Measurements from ENCODE around the gene MRPS14. TPM values are rescaled to one million over a fixed set of nuclear protein-coding genes. Genes with fewer than 3 reads are reported as not detected.
A peak's percentile ranks its signal among the peaks of the same experiment; 100 is the strongest.

The MRPS14 gene
- total RNA-seq, 1 donor from 2014 or later = 18.3 TPM

DNA sequence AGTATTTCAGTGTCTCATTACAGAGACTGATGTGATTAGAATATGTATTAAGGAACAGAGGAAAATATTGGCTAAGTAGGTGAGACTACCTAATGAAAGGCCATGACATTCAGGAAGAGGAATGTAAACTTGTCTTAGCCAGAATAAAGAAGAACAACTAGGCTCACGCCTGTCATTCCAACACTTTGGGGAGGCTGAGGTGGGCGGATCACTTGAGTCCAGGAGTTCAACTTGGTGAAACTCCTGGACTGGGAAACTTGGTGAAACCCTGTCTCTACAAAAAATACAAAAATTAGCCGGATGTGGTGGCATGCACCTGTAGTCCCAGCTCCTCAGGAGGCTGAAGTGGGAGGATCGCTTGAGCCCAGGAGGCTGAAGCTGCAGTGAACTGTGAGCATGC lies 38.3 kb downstream of the MRPS14 start:
- no peak for DNase-seq (ENCODE audit: low read depth)
- H3K4me3 ChIP-seq (ENCODE audit: low read depth, low read length) = no peak overlapping the region
- TF ChIP-seq, protein P1, sequence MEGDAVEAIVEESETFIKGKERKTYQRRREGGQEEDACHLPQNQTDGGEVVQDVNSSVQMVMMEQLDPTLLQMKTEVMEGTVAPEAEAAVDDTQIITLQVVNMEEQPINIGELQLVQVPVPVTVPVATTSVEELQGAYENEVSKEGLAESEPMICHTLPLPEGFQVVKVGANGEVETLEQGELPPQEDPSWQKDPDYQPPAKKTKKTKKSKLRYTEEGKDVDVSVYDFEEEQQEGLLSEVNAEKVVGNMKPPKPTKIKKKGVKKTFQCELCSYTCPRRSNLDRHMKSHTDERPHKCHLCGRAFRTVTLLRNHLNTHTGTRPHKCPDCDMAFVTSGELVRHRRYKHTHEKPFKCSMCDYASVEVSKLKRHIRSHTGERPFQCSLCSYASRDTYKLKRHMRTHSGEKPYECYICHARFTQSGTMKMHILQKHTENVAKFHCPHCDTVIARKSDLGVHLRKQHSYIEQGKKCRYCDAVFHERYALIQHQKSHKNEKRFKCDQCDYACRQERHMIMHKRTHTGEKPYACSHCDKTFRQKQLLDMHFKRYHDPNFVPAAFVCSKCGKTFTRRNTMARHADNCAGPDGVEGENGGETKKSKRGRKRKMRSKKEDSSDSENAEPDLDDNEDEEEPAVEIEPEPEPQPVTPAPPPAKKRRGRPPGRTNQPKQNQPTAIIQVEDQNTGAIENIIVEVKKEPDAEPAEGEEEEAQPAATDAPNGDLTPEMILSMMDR (conservative IDR thresholded peaks at IDR 0.05; ENCODE audit: low read depth, low read length) = no peak

DNA sequence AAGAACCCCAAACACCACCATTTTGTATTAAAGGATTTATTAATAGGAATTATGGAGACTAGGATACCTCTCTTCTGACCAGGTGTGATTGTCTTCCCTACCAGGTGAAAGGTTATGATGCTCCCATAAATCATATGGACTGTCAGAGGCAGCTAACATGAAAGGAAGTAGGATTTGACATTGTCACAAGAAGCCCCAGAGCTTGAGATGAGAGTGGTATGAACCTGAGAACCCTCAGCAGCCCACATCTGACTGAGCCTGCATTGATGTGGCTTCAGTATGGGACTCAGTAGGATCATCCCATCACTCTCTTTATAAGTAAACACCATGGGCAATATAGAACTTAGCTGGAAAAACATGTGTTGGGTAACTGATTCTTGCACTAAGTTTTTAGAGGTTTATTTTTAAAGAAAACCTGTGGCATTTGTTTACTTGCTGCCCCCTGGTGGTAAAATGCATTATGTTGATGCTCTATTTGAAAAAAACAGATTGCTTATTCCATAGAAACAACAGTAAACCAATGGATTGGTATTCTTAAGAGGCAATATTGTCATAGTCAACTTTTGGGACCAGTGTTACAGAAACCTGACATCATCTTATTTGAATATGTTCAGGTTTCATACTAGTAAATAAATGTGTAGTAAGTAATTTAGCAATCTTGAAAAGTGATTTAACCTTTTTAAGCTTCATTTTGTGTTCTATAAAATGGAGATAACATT lies 40.1 kb downstream of the MRPS14 start:
- TF ChIP-seq, protein P1 (conservative IDR thresholded peaks at IDR 0.05; ENCODE audit: low read depth, low read length) = peak; percentile 69
- H3K4me3 ChIP-seq (ENCODE audit: low read depth, low read length) = no peak overlapping the region
- DNase-seq (ENCODE audit: low read depth) = no peak

DNA sequence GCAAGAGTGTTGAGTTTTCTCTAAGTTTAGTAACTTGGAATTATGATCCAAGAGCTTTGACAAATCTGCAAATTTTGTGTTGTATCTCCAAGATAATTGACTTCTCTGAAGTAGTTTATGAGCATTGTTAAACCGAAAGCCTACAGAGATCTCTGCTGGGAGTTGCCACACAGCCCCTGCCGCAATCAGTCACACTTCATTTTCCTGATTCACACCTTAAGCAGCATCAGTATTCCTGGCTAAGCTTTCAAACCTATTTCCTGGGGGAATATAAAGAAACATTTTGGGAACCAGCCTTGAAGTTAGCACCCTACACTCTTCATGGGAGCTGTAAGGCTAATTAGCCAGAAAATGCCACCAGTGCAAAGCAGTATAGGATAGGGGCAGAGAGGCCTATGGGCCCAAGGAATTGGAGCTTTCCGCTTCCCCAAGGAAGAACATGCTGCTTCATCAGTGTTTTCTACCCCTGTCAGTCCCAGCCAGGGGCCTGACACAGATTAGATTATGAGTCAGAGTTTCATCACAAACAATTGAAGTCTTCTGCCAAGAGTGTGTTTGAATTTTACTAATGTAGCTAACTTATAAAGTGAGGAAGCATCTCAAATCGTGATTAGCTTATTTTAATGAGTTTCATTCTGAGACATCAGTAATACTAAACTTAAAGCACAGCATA lies 46.7 kb downstream of the MRPS14 start:
- TF ChIP-seq, protein P1 (conservative IDR thresholded peaks at IDR 0.05; ENCODE audit: low read depth, low read length) = no peak
- DNase-seq (ENCODE audit: low read depth) = no peak
- H3K4me3 ChIP-seq (ENCODE audit: low read depth, low read length) = no peak overlapping the region

DNA sequence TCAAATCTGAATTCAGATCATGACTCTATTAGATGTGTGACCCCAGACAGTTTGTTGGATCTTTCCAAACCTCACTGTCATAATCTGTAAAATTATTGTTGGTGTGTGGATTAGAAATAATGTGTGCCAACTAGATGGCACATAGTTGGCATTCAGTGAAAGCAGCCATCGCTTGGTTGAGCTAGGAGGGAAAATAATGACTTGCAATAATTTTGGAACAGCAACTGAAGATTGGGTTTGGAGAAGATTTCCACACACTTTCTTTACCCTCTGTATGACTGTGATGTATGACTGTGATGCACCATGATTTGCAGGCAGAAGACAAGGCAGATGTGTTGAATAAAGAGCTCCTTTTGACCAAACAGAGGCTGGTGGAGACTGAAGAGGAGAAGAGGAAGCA lies 47.5 kb downstream of the MRPS14 start:
- TF ChIP-seq, protein P1 (conservative IDR thresholded peaks at IDR 0.05; ENCODE audit: low read depth, low read length) = no peak
- no peak for DNase-seq (ENCODE audit: low read depth)
- H3K4me3 ChIP-seq (ENCODE audit: low read depth, low read length) = no peak overlapping the region

DNA sequence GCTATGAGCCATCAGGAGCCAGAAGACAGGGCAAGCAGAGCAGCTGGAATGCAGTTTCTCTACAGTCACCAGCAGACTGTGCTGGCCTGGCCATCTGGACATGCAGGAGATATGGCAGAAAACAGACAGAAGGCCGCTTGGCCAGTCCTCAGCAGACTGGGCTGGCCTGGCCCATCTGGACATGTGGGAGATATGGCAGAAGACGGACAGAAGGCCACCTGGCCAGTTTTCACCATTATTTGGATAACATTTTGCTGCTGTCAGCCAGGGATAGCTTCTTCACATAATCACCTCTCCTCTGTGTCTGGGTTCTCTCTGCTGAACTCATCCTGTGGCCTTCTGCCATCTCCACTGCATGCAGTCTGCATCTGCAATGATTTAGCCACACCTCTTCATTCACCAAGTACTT lies 48.5 kb downstream of the MRPS14 start:
- TF ChIP-seq, protein P1 (conservative IDR thresholded peaks at IDR 0.05; ENCODE audit: low read depth, low read length) = no peak
- DNase-seq (ENCODE audit: low read depth) = no peak

DNA sequence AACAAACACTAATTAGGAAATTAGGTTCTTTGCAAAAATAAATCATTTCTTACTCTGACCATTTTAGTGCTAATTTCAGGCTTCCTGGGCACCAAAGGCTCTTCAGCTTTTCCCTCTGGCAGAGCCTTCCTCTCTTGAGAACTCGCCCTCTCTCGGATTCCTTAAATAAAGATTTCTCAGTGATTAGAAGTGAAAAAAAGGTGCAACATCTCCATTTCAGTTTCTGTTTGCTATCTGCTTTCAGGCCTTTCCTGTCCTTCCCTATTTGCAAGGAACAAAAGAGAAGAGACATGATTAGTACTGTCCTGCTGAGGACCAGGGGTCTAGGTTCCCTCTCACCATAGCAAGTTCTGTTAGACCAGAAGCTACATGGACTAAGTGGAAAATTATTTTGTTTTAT lies 51.3 kb downstream of the MRPS14 start:
- TF ChIP-seq, protein P1 (conservative IDR thresholded peaks at IDR 0.05; ENCODE audit: low read depth, low read length) = no peak
- no peak for DNase-seq (ENCODE audit: low read depth)
- no peak overlapping the region for H3K4me3 ChIP-seq (ENCODE audit: low read depth, low read length)

More for the DNA sequence above, 48.5 kb downstream of the MRPS14 start:
- H3K4me3 ChIP-seq (ENCODE audit: low read depth, low read length) = no peak overlapping the region
